Loucy (cell line): ENCODE results near the gene LTA.

Experiments
- H2AFZ ChIP-seq: fragments of 200-600 bp; sonication (generic); 2 replicates; pipeline ENCODE4 v1.6.0; 2016; ENCODE audit warnings: antibody characterized with exemption, mild to moderate bottlenecking, low read length, moderate library complexity
- H3F3A ChIP-seq: fragments of 200-600 bp; 2 replicates; pipeline ENCODE4 v1.6.0; 2016; ENCODE audit warnings: antibody characterized with exemption, low read depth, mild to moderate bottlenecking
- H3K27me3 ChIP-seq: fragments of 200-600 bp; sonication (generic); 2 replicates; pipeline ENCODE4 v1.6.1; 2014; ENCODE audit warnings: low read length, mild to moderate bottlenecking; ENCODE audit not compliant: insufficient read depth, poor library complexity, severe bottlenecking
- H3K36me3 ChIP-seq: fragments of 200-600 bp; sonication (generic); 2 replicates; pipeline ENCODE4 v1.6.1; 2016; ENCODE audit warnings: low read length; ENCODE audit not compliant: insufficient read depth
- H3K4me1 ChIP-seq: fragments of 200-600 bp; sonication (generic); 2 replicates; pipeline ENCODE4 v1.5.1; 2014; ENCODE audit warnings: low read length, mild to moderate bottlenecking; ENCODE audit not compliant: insufficient read depth, poor library complexity, severe bottlenecking
- H3K4me2 ChIP-seq: fragments of 200-600 bp; sonication (generic); 2 replicates; pipeline ENCODE4 v1.6.0; 2014; ENCODE audit warnings: antibody characterized with exemption, low read length, low read depth, mild to moderate bottlenecking; ENCODE audit not compliant: poor library complexity, severe bottlenecking
- H3K4me3 ChIP-seq: fragments of 200-600 bp; sonication (generic); 2 replicates; pipeline ENCODE4 v1.5.1; 2014; ENCODE audit warnings: low read length, mild to moderate bottlenecking, mixed read lengths; ENCODE audit not compliant: poor library complexity, severe bottlenecking
- H3K79me2 ChIP-seq: fragments of 200-600 bp; sonication (generic); 2 replicates; pipeline ENCODE4 v1.6.1; 2014; ENCODE audit warnings: low read length; ENCODE audit not compliant: insufficient read depth
- H3K9ac ChIP-seq: fragments of 200-600 bp; sonication (generic); 2 replicates; pipeline ENCODE4 v1.6.0; 2014; ENCODE audit warnings: mild to moderate bottlenecking, low read depth, low read length, moderate library complexity; ENCODE audit not compliant: poor library complexity, severe bottlenecking
- H3K9me2 ChIP-seq: fragments of 200-600 bp; sonication (generic); replicated peaks from 2 replicates; pipeline ENCODE4 v1.6.1; 2016; ENCODE audit warnings: low read depth, low read length, mixed read lengths
- H3K9me3 ChIP-seq: fragments of 200-600 bp; sonication (generic); 2 replicates; pipeline ENCODE4 v1.6.1; 2014; ENCODE audit warnings: mild to moderate bottlenecking, antibody characterized with exemption, low read length, low read depth; ENCODE audit not compliant: insufficient read depth
- H4K20me1 ChIP-seq: fragments of 200-600 bp; sonication (generic); 2 replicates; pipeline ENCODE4 v1.6.0; 2014; ENCODE audit warnings: antibody characterized with exemption, low read length, mild to moderate bottlenecking; ENCODE audit not compliant: insufficient read depth, poor library complexity, severe bottlenecking
- EZH2phosphoT487 ChIP-seq: fragments of 200-600 bp; IDR thresholded peaks from 2 replicates; pipeline ENCODE4 v1.6.1; 2018; ENCODE audit warnings: antibody characterized with exemption, mild to moderate bottlenecking, moderate library complexity, borderline replicate concordance
- TF ChIP-seq, protein P1 (sequence below): fragments of 200-600 bp; sonication (generic); conservative IDR thresholded peaks from 2 replicates; pipeline ENCODE4 v1.5.1; 2014; ENCODE audit warnings: mild to moderate bottlenecking, antibody characterized with exemption, low read length

LTA gene

DNA sequence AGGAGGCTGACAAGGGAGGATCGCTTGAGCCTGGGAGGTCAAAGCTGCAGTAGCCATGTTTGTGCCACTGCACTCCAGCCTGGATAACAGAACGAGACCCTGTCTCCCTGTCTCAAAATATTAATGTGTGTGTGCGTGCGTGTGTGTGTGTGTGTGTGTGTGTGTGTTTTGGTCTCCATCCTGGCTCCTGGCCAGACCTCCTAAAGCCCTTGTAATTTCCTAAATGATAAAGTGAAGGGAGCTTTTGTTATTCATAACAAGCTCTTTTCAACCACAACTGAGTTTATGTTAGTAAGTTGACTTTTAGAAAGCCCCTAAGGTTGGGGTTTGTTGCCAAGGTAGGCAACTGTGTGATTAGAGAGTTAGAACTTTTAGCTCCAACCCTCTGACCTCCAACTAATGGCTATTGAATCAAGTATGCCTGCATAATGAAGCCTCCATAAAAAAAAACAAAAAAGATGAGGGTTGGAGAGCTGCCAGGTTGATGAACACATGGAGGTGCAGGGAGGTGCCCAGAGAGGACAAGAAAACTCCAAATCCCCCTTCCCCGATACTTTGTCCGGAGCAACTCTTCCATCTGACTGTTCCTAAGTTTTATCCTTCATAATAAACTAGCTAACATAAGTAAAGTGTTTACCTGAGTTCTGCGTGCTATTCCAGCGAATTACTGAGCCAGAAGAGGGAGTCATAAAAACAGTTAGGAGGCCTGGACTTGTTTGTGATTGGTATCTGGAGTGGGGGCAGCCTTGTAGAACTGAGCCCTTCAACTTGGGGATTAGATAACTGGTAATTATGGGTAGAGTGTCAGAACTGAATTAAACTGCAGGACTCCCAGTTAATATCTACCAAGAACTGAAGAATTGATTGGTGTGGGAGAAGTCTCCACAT is 37.7 kb downstream of the LTA start:
- Histone ChIP-seq H4K20me1 (no peaks in the 10 kb centered on the region), H3K4me3 (no peak overlapping the region), H3K36me3 (no peaks in the 10 kb centered on the region), H3K4me2 (peak overlapping the region; percentile 26), H3F3A (no peaks in the 10 kb centered on the region), H3K79me2 (peaks cover 3% of the 10 kb centered on the region; the same call in 1 of the 2 replicates), H3K9ac (no peak overlapping the region), H2AFZ (peak overlapping the region; percentile 64), H3K27me3 (no peaks in the 10 kb centered on the region), H3K9me3 (no peaks in the 10 kb centered on the region), H3K4me1 (peaks cover 14% of the 10 kb centered on the region), H3K9me2 (no peaks in the 10 kb centered on the region)
- TF ChIP-seq, protein P1, sequence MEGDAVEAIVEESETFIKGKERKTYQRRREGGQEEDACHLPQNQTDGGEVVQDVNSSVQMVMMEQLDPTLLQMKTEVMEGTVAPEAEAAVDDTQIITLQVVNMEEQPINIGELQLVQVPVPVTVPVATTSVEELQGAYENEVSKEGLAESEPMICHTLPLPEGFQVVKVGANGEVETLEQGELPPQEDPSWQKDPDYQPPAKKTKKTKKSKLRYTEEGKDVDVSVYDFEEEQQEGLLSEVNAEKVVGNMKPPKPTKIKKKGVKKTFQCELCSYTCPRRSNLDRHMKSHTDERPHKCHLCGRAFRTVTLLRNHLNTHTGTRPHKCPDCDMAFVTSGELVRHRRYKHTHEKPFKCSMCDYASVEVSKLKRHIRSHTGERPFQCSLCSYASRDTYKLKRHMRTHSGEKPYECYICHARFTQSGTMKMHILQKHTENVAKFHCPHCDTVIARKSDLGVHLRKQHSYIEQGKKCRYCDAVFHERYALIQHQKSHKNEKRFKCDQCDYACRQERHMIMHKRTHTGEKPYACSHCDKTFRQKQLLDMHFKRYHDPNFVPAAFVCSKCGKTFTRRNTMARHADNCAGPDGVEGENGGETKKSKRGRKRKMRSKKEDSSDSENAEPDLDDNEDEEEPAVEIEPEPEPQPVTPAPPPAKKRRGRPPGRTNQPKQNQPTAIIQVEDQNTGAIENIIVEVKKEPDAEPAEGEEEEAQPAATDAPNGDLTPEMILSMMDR, result no peak
- no peak for TF ChIP-seq EZH2phosphoT487

DNA sequence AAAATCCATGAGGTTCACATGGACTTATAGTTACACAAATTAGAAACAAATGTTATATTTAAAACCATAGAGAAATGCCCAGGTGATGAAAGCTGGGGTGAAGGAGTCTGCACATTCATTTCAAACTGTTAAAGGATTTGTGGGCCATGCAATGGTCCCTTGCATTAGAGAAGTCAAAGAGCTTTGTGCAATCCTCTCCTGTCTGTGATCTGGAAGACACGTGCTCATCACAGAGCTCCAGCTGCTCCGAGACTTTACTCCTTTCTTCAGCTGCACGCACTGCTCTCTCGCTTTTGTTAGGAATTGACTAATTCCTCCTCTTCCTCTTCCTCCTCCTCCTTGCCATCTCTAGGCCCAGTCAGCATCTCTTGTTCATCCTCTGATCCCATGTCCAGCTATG is 38.9 kb downstream of the LTA start:
- Histone ChIP-seq H3K4me1 (peaks cover 24% of the 10 kb centered on the region), H2AFZ (no peak overlapping the region), H4K20me1 (no peaks in the 10 kb centered on the region), H3K9me3 (no peaks in the 10 kb centered on the region), H3K9ac (no peak overlapping the region), H3K9me2 (no peaks in the 10 kb centered on the region), H3K4me2 (no peak overlapping the region), H3K4me3 (no peak overlapping the region), H3K36me3 (no peaks in the 10 kb centered on the region), H3K79me2 (peaks cover 13% of the 10 kb centered on the region), H3K27me3 (no peaks in the 10 kb centered on the region), H3F3A (peaks cover 4% of the 10 kb centered on the region; the same call in 1 of the 2 replicates)
- TF ChIP-seq, protein P1, result no peak
- no peak for TF ChIP-seq EZH2phosphoT487

DNA sequence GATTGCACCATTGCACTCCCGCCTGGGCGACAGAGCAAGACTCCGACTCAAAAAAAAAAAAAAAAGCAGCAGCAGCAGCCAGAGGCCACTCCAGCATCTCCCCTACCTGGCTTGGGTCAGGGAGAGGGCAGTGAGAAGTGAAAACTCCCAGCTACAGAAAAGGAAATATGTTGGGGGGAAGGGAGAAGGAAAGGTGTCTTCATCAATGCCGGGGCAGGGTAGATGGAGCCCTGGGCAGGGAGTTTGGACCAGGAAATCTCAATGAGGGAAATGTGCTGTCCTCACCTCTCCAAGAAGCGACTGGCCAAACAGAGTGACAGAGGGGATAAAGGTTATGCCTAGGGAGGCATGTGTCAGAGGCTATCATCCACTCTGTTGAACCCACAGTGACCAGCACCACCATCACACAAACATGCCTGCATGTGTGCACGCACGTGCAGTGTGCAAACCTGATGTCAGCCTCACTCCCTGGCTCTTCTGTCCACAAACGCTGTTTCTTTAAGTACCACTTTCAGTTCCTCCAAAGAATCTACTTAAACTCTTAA is 42.1 kb downstream of the LTA start:
- H3K79me2 ChIP-seq, result peaks cover 42% of the 10 kb centered on the region
- H3K4me3 ChIP-seq, result peak overlapping the region; percentile 81
- no peak overlapping the region for H2AFZ ChIP-seq
- peaks cover 39% of the 10 kb centered on the region for H3K4me1 ChIP-seq
- no peaks in the 10 kb centered on the region for H3K36me3 ChIP-seq
- H4K20me1 ChIP-seq, result no peaks in the 10 kb centered on the region
- peaks cover 10% of the 10 kb centered on the region; the same call in 1 of the 2 replicates for H3F3A ChIP-seq
- peak overlapping the region; percentile 98 for H3K9ac ChIP-seq
- no peaks in the 10 kb centered on the region for H3K9me3 ChIP-seq
- H3K4me2 ChIP-seq, result peak overlapping the region; percentile 97
- H3K27me3 ChIP-seq, result no peaks in the 10 kb centered on the region
- H3K9me2 ChIP-seq, result no peaks in the 10 kb centered on the region
- TF ChIP-seq, protein P1, result no peak
- no peak for TF ChIP-seq EZH2phosphoT487
